Measurements from ENCODE around the gene TRIM28.

Gene TRIM28

GRCh38 chr19:58549664-58550361 is 5.9 kb downstream of the TRIM28 start:
- no peak for DNase-seq (ENCODE audit: low spot score)

- DNase-seq (ENCODE audit: low spot score), result no peak
Observed at GRCh38 chr19:58550362-58551122, 6.7 kb downstream of the TRIM28 start.

- no peak for DNase-seq (ENCODE audit: low spot score)
Observed at GRCh38 chr19:58551123-58551497, 7.2 kb downstream of the TRIM28 start.

GRCh38 chr19:58551577-58552471 is 8.0 kb downstream of the TRIM28 start:
- DNase-seq (ENCODE audit: low spot score), result no peak

GRCh38 chr19:58552655-58553054 is 8.8 kb downstream of the TRIM28 start:
- DNase-seq (ENCODE audit: low spot score), result no peak

- DNase-seq (ENCODE audit: low spot score), result no peak
Observed at GRCh38 chr19:58553799-58554493, 10.1 kb downstream of the TRIM28 start.

GRCh38 chr19:58554494-58555368 is 10.9 kb downstream of the TRIM28 start, which contains the start of gene CHMP2A:
Gene CHMP2A, minus strand, starts transcription at chr19:58555105. Its CDS starts 893 bp downstream, at chr19:58554212.
- DNase-seq (ENCODE audit: low spot score), result peak; percentile 99

- no peak for DNase-seq (ENCODE audit: low spot score)
Observed at GRCh38 chr19:58555369-58555885, 11.6 kb downstream of the TRIM28 start.

GRCh38 chr19:58555920-58556621 is 12.2 kb downstream of the TRIM28 start:
- no peak for DNase-seq (ENCODE audit: low spot score)

- no peak for DNase-seq (ENCODE audit: low spot score)
Observed at GRCh38 chr19:58556622-58557220, 12.9 kb downstream of the TRIM28 start.

- DNase-seq (ENCODE audit: low spot score), result no peak
Observed at GRCh38 chr19:58557221-58558065, 13.6 kb downstream of the TRIM28 start.

GRCh38 chr19:58558066-58558622 is 14.3 kb downstream of the TRIM28 start, which contains the start of gene UBE2M:
Gene UBE2M, minus strand, starts transcription at chr19:58558611. Its CDS starts 230 bp downstream, at chr19:58558381.
- DNase-seq (ENCODE audit: low spot score), result no peak

- peak; percentile 93 for DNase-seq (ENCODE audit: low spot score)
Observed at GRCh38 chr19:58558623-58559274, 14.9 kb downstream of the TRIM28 start.

- peak; percentile 93 for DNase-seq (ENCODE audit: low spot score)
Observed at GRCh38 chr19:58559275-58560006, 15.6 kb downstream of the TRIM28 start.

GRCh38 chr19:58560007-58560887 is 16.4 kb downstream of the TRIM28 start:
- no peak for DNase-seq (ENCODE audit: low spot score)

GRCh38 chr19:58560921-58561320 is 17.1 kb downstream of the TRIM28 start:
- no peak for DNase-seq (ENCODE audit: low spot score)
